CD4-positive, alpha-beta T cell treated with Interleukin-6 for 4 hours (primary cell): Measurements from ENCODE around the gene SACS.
A peak's percentile ranks its signal among the peaks of the same experiment; 100 is the strongest.

ENCODE experiments used
- DNase-seq: peaks from one replicate; pipeline ENCODE4 v3.0.0-alpha.2; 2020; ENCODE audit warnings: mixed read lengths

The SACS gene, protein sequence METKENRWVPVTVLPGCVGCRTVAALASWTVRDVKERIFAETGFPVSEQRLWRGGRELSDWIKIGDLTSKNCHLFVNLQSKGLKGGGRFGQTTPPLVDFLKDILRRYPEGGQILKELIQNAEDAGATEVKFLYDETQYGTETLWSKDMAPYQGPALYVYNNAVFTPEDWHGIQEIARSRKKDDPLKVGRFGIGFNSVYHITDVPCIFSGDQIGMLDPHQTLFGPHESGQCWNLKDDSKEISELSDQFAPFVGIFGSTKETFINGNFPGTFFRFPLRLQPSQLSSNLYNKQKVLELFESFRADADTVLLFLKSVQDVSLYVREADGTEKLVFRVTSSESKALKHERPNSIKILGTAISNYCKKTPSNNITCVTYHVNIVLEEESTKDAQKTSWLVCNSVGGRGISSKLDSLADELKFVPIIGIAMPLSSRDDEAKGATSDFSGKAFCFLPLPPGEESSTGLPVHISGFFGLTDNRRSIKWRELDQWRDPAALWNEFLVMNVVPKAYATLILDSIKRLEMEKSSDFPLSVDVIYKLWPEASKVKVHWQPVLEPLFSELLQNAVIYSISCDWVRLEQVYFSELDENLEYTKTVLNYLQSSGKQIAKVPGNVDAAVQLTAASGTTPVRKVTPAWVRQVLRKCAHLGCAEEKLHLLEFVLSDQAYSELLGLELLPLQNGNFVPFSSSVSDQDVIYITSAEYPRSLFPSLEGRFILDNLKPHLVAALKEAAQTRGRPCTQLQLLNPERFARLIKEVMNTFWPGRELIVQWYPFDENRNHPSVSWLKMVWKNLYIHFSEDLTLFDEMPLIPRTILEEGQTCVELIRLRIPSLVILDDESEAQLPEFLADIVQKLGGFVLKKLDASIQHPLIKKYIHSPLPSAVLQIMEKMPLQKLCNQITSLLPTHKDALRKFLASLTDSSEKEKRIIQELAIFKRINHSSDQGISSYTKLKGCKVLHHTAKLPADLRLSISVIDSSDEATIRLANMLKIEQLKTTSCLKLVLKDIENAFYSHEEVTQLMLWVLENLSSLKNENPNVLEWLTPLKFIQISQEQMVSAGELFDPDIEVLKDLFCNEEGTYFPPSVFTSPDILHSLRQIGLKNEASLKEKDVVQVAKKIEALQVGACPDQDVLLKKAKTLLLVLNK (N-terminal part only)

DNA sequence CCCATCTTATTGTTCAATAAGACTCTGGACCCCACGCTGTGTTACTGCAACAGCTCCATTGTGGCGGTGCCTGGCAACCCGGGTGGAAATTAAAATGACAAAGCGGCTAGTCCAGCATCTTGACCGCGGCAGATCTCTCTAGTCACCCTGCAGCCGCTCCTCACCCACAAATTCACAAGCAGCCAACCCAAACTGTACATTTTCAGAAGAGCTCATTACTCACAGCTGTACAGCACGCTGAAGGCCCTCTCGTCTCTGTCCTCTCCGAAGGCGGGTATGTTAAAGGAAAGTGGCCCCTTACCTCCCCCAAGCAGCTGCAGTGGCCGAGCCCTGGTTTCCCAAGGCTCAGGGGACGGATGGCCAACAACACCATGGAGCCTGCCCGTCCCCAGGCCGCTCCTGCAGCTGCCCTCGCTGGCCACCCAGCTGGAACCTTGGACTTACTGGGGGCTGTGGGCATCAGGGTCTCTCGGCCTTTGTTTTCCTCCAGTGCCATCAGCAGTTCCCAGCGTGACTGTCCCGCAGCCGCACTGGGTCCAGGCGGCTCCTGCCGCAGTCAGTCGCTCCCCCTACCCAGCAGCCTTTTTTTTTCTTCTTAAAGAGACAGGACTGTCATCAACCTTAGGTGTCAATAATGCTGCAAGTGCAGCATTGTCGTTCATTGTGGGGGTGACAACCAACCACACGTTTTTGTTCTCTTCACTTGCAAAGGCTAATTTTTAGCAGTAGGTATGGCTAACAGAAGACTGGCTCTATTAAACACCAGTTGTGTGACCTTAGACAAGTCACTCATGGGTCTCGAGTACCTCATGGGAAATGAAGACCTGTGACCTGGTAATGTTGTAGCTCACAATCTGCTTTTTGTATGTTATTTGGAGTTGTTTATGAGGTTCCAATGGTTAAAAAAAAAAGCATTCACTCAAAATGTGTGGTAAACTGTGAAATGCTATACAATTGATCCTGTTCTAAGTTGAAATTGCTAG lies at the start of gene SACS:
SACS (minus strand) TSS at position 532 of the 983 bp plus-strand sequence. CDS start 22,463 bp downstream, outside the sequence.
- no peak for DNase-seq

DNA sequence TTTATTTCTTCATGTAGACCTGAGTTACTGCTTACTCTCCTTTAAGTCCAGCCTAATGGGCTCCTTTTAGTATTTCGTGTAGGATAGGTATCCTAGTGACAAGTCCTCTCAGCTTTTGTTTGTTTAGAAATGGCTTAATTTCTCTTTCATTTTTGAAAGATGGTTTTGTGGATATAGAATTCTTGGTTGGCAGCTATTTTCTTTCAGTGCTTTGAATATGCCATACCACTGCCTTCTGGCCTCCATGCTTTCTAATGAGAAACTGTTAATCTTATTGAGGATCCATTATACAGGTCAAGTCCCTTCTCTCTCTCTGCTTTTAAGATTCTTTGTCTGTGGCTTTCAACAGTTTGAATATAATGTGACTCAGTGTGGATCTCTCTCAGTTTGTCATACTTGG lies 46.8 kb upstream of the SACS start:
- DNase-seq: no peak

DNA sequence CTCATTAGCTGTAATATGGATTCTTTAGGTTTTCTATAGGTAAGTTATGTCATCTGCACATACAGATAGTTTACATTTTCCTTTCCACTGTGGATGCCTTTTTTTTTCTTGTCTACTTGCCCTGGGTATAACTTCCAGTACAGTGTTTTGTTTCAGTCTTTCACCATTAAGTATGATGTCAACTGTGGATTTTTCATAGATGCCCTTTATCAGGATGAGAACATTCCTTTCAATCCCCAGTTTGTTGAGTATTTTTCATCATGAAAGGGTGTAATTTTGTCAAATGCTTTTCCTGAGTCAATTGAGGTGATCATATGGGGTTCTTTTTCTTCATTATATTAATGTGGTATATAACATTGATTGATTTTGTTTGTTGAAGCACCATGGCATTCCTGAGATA lies 43.6 kb upstream of the SACS start:
- DNase-seq: no peak

DNA sequence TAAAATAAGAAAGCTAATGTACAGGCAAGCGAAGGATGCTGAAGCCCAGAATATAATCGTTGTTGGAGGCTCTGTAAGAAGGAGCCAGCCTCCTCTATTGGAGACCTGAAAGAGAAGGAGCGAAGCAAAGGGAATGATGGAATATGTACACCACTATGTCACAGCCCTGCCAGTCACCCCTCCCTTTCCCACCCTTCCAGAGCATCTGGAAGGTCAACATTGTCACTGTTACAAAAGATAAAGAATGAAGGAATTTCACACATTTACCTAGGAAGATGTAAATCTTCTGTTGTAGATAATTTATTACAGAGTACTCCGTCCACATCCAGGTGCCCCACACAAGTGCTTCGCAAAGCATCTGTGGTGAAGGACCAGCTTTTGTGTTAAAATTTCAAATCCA lies 39.7 kb upstream of the SACS start:
- no peak for DNase-seq

DNA sequence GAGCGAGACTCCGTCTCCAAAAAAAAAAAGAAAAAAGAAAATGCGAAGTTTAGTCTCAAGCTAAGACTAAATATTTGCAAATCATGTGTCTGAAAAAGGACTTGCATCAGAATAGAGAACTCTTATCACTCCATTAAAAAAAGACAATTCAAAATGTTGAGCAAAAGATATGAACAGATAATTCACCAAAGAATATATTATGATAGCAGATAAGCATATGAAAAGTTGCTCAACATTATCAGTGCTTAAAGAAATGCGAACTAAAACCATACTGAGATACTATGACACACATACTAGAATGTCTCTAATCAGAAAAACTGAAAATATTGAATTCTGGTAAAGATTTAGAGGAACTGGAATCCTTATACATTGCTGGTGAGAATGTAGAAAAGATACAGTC lies 38.7 kb upstream of the SACS start:
- DNase-seq: no peak

DNA sequence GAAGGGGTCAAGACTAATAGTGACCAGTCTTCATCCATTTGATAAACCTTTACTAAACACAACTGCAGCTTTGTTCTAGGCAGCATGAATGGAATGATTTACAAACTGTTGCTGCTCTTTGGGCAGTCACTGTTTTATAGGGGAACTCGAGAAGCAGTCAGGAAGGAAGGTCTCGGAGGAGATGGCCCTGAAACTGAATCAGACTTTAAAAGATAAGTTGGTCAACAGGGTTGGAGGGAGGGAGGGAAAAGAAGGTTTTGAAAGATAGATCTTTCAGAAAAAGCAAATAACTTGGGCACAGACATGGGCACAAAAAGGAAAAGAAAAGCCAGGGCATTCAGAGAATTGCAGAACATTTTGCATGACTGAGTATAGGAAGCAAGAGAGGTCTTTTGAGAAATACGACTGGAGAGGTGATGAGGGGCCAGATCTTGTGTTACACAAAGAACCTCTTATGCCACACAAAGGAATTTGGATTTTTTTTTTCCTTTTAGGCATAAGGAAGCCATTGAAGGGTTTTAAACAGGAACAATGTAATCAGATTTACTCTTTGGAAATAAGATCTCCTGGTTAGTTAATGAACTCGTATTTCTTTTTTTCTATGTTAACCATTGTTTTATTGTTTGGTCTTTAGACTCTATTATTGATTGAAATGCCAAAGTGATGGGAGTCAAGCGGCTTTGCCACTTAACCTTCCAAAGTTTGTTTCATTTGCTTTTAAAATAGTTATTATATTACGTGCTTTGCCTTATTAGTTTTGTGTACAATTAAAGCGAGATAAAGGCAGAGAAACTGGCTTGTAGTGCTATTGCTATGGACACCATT lies 37.5 kb upstream of the SACS start:
- no peak for DNase-seq

DNA sequence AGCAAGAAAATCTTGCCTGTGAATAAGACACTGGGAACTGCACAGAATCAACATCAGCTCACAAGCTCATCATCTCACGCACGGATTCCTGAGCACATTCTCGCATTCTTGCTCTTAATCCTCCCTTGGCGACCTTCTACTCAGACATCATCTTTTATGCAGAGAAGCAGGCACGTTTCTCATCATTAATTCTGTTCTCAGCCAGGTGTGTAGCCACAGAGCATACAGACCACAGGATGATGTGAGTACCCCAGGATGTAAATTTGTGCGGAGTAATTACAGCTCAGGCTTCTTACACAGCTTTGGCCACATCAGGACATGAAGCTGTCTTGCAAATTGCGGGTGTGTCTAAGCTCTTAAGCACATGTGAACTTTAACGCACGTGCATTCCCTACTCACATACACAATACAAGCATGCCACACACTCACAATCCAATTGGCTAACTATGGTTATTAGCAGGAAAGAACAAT lies 36.5 kb upstream of the SACS start:
- no peak for DNase-seq

DNA sequence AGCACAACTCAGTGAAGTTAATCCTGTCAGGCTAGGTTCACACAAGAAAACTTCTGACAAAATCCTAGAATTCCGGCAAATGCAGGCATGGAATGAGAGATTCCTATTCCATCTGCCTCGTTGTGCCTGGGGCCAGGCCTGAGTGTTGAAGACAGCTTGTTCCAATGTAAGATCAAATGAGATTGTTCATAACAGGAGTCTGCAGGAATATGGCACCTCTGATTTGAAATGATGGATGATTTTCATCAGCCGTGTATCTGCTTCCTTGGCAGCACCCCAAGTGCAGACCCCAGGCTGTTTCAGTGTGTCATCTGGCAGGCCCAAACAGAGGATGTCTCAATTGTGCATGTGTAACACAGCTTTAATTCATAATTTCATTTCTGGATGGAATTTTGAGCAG lies 35.3 kb upstream of the SACS start:
- no peak for DNase-seq

DNA sequence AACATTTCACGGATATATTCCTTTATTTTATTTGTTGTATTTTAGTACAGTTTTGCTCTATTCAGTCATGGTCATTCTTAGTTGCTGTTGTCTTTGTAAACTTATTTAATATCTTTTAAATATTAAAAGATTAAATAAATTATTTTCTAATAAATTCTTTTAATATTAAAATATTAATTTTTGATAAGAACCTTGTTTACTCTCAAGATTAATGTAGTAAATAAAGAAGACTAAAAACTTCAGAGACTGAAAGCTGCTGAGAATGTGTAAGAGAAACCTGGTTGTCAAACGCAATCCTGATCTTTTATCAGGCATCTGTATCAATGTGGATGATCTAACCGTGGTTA lies 34.4 kb upstream of the SACS start:
- no peak for DNase-seq

DNA sequence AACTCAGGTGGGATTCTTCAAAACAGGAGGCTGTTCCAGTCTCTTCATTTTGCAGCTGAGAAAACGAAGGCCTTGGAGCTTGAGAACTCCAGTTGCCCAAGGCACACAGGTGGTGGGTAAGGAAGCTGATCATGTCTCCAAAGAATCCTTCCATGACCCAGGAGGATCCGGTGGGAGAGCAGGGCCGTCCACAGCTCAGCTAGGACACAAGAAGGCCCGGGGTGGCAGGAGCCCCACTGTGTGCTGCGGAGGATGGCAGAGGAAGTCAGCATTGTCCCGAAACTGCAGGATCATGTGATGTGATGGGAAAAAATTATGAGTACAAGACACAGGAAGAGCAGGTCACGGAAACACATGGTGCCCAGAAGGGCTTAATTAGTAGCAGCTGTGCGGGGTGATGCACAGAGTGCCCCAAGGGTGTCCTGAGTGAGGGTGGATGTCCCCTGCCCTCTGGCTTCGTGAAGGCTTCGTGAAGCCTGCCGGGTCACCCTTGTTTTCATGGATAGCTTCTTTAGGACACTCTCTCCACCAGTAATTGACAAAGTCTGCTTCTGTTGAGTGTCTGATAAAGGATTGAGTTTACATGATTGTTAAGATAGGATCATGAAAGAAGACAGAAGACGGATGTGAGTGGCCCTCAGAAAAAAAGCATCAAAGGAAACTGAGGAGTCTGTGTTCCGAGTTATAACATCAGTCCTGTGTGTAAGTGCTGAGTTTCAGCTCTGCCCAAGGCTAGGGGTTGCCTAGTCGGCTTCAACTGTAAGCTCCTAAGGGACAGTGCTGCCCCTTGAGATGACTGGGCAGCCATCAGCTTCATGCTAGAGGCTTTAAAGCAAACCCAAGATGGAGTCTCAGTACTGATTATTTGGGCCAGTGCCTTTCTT lies 33.8 kb upstream of the SACS start:
- DNase-seq: no peak

DNA sequence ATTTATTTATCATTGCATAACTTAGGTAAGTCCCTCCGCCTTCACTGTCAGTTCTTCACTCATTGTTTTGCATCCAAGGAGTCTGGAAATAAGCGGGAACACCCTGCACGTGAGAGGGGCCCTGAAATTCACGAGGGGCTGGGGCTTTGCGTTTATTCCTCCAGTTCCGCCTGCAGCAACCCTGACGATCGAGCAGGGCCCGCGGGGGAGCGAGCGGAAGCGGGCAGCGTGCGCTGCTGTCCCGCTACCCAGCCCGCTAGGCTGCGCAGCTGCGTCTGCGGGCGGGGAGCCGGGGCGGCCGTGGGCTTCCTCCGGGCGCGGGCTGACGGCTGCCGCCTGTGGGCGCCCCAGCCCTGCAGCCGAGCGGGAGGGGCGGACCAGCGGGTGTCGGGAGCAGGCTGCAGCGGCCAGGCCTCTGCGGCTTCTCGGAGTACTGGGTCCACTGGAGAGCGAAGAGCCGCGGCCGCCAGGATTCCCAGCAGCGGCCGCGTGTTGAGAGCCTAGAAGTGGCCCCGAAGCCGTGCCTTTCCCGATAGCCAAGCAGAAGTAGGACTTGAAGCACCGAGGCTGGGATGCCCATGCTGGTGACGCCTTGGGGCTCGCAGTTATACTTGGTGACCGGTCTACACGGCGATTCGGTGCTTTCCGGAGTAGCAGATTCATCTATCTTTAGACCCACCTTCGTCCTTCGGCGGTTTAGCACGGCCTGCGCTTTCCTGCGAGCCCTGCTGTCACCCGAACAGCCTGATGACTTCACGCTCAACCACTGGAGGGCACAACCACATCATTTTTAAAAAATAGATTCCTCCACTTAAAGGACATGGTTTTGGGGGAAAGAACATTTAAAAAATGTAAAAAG lies 32.9 kb upstream of the SACS start:
- DNase-seq: peak; percentile 64

DNA sequence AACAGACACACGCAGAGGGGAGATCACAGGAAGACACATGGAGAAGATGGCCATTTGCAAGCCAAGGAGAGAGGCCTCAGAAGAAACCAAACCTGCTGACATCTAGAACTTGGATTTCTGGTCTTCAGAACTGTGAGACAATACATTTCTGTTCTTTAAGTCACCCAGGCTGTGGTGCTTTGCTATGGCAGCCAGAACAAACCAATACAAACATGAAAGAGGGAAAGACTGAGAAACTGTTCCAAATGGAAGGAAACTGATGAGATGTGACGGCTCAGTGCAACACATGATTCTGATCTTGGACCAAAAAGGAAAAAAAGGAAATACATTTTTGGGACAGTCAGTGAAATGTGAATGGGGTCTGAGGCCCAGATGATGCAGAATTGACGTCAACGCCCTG lies 30.2 kb upstream of the SACS start:
- no peak for DNase-seq

DNA sequence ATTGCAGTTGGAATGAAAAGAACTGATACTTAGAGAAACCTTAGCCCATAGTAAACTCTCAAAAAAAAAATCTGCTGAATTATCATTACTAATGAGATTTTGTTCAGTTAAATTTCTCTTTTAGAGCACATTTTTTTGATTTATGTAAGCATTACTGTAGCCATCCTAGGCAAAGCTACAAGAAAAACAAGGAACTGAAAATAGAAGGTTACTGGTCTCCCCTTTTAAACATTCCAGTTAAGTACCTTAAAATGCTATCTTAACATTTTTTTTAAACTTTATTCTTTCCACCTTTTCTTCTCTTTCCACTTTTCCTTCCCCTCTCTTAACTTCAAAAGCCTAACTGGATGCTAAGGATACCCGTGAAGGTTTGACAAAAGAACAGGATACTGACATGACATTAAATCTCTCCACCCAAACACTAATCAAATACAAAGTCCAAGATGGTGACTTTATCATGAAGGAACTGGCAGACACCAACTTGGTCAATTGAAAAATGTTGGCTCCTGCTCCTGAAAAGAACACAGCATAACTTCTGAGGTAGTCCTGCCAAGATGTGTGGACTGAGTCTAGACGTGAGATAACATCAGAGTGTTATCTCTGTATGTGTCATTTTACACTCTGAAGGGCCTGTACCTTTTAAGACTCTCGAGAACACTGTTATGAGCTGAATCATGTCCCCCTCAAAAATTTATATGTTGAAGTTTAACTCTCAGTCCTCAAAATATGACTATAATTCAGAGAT lies 29.5 kb upstream of the SACS start:
- no peak for DNase-seq

DNA sequence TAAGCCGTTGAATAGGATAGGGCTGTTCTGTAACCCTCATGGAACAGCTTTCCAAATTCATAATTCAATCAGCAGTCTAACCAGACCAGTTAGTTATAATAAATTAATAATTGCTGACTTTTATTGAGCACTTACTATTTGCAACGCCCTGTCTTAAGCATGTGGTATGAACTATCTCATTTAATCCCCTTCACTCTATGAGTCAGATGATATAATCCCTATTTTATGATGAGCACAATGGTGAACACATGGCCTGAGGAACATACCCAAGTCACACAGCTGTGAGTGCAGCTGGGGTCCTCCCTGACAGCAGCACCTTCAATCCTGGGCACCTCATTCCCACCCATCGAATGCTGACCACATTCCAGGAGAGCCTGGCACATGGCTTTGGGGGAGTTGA lies 28.0 kb upstream of the SACS start:
- no peak for DNase-seq

DNA sequence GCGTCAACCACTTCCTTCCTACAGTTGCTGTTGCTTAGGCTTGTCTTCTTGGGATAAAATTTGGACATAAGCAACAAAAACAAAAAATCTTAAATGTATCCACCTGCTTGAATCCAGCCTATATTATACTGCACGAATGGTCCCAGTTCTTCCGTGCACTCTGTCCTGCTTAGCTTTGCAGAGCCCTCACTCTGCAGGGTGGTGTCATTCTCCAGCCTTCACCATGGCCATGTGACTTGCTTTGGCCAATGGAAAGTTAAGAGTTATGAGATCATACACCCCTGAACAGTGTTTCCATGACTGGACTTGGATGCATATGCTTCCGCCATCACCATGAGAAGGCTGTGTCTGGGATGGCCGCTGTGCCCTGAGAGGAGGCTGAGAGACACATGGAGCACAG lies 27.4 kb upstream of the SACS start:
- no peak for DNase-seq

DNA sequence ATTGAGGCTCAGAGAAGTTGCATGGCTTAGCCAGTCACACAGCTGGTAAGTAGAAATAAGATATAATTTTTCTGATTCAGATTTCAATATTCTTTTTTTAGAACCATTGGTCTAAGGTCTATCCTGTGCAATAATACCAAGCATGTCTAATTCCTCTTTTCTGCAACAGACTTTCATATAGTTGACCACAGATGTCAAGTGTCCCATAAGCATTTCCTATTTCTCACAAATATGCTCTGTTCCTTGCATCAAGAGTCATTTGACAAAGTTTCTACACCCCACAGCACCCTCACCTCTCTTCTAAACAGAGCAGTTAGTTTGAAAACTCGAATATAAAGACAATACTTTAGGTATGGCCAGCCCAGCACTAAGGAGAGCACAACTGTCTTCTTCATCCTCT lies 26.8 kb upstream of the SACS start:
- no peak for DNase-seq

DNA sequence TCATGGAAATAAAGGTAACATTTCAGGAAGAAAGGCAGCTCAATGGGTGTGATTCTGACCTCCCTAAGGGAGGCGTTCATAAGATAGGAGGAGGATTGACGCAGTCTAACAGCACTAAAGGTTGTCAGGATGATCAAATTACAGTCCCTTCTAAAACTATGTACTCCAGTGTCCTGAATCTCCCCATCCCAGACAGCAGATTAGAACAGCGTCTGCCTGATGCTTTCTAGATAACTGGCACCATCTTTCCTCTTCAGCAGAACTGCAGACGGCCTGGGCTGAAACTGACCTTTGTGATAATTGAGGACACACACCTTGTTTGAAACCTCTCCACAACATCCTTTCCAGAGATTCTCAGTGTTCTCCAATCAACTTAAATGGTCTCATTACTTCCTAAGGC lies 25.5 kb upstream of the SACS start:
- DNase-seq: no peak

DNA sequence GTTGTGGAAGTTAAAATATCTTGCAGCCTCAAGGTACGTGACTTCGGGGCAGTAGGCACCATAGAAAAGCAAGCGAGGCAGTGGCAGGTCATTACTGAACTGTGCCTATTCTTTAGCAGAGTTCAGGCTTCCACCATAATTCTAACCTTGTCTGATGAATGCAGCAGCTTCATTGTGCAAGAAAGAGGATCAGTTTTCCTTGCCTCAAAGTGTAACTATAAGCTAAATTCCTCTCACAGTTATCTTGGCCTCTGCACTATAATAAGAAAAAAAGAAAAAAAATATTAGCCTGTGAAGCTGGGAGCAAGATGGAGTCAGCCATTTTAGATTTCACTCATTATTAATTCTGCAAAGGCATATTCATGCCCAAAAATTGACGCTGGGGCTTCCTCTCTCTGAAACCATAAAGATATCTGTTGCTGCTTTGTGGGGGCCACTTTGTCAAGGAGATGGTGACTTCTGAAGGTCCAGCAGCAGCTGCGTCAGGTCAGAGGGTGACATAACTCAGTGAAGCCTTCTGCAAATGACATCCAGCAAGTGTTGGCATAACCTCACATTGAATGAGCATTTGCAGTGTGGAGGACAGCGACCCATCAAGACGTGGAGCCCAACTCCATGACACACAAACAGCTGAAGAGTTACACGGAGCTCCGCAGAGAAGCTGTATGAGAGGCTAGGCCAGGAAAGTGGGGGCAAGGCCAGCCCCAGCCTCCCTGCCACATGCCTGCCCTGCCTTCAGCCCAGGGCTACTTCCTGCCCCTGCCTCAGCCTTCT lies 23.1 kb upstream of the SACS start:
- DNase-seq: no peak
